HEK293 (cell line): ENCODE results near the gene RPS6KA5.

ENCODE experiments used
- CTCF ChIA-PET: fragments of 350-600 bp; formaldehyde crosslinking; extraction: SDS; loops from one replicate; lab custom pipeline; 2021; ENCODE audit warnings: antibody characterized with exemption; lab: Yijun Ruan, JAX
- POLR2A ChIA-PET: fragments of 300-600 bp; formaldehyde crosslinking; extraction: SDS; loops from one replicate; lab custom pipeline; 2020; ENCODE audit warnings: antibody characterized with exemption, inconsistent platforms; lab: Yijun Ruan, JAX
- H3K27ac ChIP-seq: fragments of 200-500 bp; sonication (Bioruptor generic); 2 replicates; pipeline ENCODE4 v1.5.1; 2014; ENCODE audit warnings: low read depth, low read length, control low read depth, inconsistent platforms; ENCODE audit errors: extremely low read depth
- H3K36me3 ChIP-seq, 2 experiments: fragments of 200-500 bp in 1 of 2; sonication (Bioruptor generic) in 1 of 2; 1 replicate in 1 of 2; 2 replicates in 1 of 2; pipeline ENCODE4 v1.5.1; 2014 to 2017; ENCODE audit warnings: inconsistent platforms in 2 of 2, low read length in 2 of 2; ENCODE audit not compliant: control insufficient read depth in 2 of 2, insufficient read depth in 1 of 2
- H3K4me1 ChIP-seq: fragments of 200-500 bp; sonication (Bioruptor generic); 2 replicates; pipeline ENCODE4 v1.5.1; 2014; ENCODE audit warnings: mild to moderate bottlenecking, low read length, inconsistent platforms; ENCODE audit not compliant: control insufficient read depth, insufficient read depth
- H3K4me3 ChIP-seq: 2 replicates; pipeline ENCODE4 v1.5.1; 2011; ENCODE audit warnings: low read depth, mild to moderate bottlenecking, control low read depth, low read length, moderate library complexity
- H3K9me3 ChIP-seq: fragments of 200-500 bp; sonication (Bioruptor generic); 2 replicates; pipeline ENCODE4 v1.5.1; 2014; ENCODE audit warnings: low read depth, low read length, inconsistent platforms; ENCODE audit not compliant: control insufficient read depth, insufficient read depth
- ATF2 ChIP-seq: fragments of 450-650 bp; formaldehyde crosslinking; IDR thresholded peaks from 2 replicates; pipeline ENCODE4 v1.5.1; 2016; ENCODE audit warnings: missing biosample characterization, missing genetic modification characterization, low read depth
- PRDM10 ChIP-seq: fragments of 450-650 bp; formaldehyde crosslinking; IDR thresholded peaks from 2 replicates; pipeline ENCODE4 v1.5.1; 2016; ENCODE audit warnings: missing biosample characterization, missing genetic modification characterization
- PRDM2 ChIP-seq: fragments of 450-650 bp; formaldehyde crosslinking; IDR thresholded peaks from 2 replicates; pipeline ENCODE4 v1.5.1; 2016; ENCODE audit warnings: missing biosample characterization, missing genetic modification characterization, borderline replicate concordance
- SETDB1 ChIP-seq: IDR thresholded peaks from one replicate; pipeline ENCODE4 v1.6.1; 2017; ENCODE audit warnings: mild to moderate bottlenecking, low read length, moderate library complexity, mixed read lengths; ENCODE audit not compliant: insufficient read length
- ZNF2 ChIP-seq: fragments of 450-650 bp; formaldehyde crosslinking; IDR thresholded peaks from 2 replicates; pipeline ENCODE4 v1.5.1; 2016; ENCODE audit warnings: missing biosample characterization, missing genetic modification characterization
- ZNF350 ChIP-seq: fragments of 450-650 bp; formaldehyde crosslinking; IDR thresholded peaks from 2 replicates; pipeline ENCODE4 v1.5.0; 2017; ENCODE audit warnings: missing biosample characterization, mild to moderate bottlenecking, missing genetic modification characterization
- ZNF549 ChIP-seq: fragments of 450-650 bp; IDR thresholded peaks from 2 replicates; pipeline ENCODE4 v1.5.1; 2018; ENCODE audit warnings: missing biosample characterization, missing genetic modification characterization, mild to moderate bottlenecking, inconsistent platforms, moderate library complexity
- ZNF621 ChIP-seq: fragments of 450-650 bp; formaldehyde crosslinking; IDR thresholded peaks from 2 replicates; pipeline ENCODE4 v1.5.1; 2017; ENCODE audit warnings: missing biosample characterization, missing genetic modification characterization
- ZNF785 ChIP-seq: fragments of 450-650 bp; formaldehyde crosslinking; IDR thresholded peaks from 2 replicates; pipeline ENCODE4 v1.5.1; 2016; ENCODE audit warnings: missing biosample characterization, missing genetic modification characterization
- ZNF791 ChIP-seq: fragments of 450-650 bp; formaldehyde crosslinking; IDR thresholded peaks from 2 replicates; pipeline ENCODE4 v1.5.1; 2016; ENCODE audit warnings: missing biosample characterization, missing genetic modification characterization

Gene RPS6KA5

GRCh38 chr14:91047174-91047753, 13.2 kb downstream of the RPS6KA5 start (continued):
- TF ChIP-seq PRDM2 (tag by site-specific recombination) (no peak), ZNF791 (tag by site-specific recombination) (no peak), ZNF350 (tag by site-specific recombination) (no peak), ZNF2 (tag by site-specific recombination) (no peak), SETDB1 (no peak)

- H3K36me3 ChIP-seq, result no peaks in the 10 kb centered on the region; a peak in 1 of 3 replicates
- ChIA-PET CTCF (no interaction called here), POLR2A (no interaction called here)
- no peaks in the 10 kb centered on the region for H3K9me3 ChIP-seq
- H3K27ac ChIP-seq, result no peak overlapping the region
- no peak for TF ChIP-seq ZNF785 (tag by site-specific recombination)
- TF ChIP-seq ATF2 (tag by site-specific recombination), result peak; percentile 16; the same call in 1 of the 2 replicates
- TF ChIP-seq ZNF621 (tag by site-specific recombination), result no peak
- TF ChIP-seq, all 188 proteins: peak for 1
- H3K4me3 ChIP-seq, result no peak overlapping the region
- peaks cover 8% of the 10 kb centered on the region for H3K4me1 ChIP-seq
These were observed 13.9 kb downstream of the RPS6KA5 start for GRCh38 chr14:91046488-91047072.

GRCh38 chr14:91041450-91041849, 19.0 kb downstream of the RPS6KA5 start:
- CTCF ChIA-PET, result interaction anchor here (0.9 to 1.3 kb wide), 3 partner anchors 19 to 136 kb away, joined by 3 read pairs; partner anchors contain the start of gene RPS6KA5
- peaks cover 8% of the 10 kb centered on the region for H3K4me1 ChIP-seq
- no peaks in the 10 kb centered on the region for H3K36me3 ChIP-seq
- no peak overlapping the region for H3K4me3 ChIP-seq
- no peaks in the 10 kb centered on the region for H3K9me3 ChIP-seq
- POLR2A ChIA-PET, result interaction anchor here (0.6 kb wide), 1 partner anchor 9 kb away, joined by 4 read pairs; no protein-coding TSS in a partner anchor
- no peak for TF ChIP-seq ZNF549
- no peak for TF ChIP-seq PRDM10
- H3K27ac ChIP-seq, result no peak overlapping the region
